Activated naive CD4-positive, alpha-beta T cell treated with anti-CD3 and anti-CD28 coated beads, Interleukin-2, amount 10 ng/mL, durations not matched to agents 7 days and 5 days (primary cell): Measurements from ENCODE around the gene MRAS.

Experiments
- CTCF ChIA-PET: fragments of 350-600 bp; sonication (Branson Sonifier 250); formaldehyde crosslinking; loops from one replicate; lab custom pipeline; 2021; ENCODE audit warnings: antibody characterized with exemption; lab: Charles Lee
- DNase-seq: peaks from one replicate; pipeline ENCODE4 v3.0.0-alpha.2; 2020
- H3K27ac Mint-ChIP-seq: one replicate; pipeline ENCODE4 v1.8.0; 2021; ENCODE audit warnings: mild to moderate bottlenecking, moderate library complexity, mixed read lengths
- H3K27me3 Mint-ChIP-seq: one replicate; pipeline ENCODE4 v1.8.0; 2021; ENCODE audit warnings: mild to moderate bottlenecking, mixed read lengths
- H3K36me3 Mint-ChIP-seq: one replicate; pipeline ENCODE4 v1.8.0; 2021; ENCODE audit warnings: mixed read lengths
- H3K4me1 Mint-ChIP-seq: one replicate; pipeline ENCODE4 v1.8.0; 2021; ENCODE audit warnings: mixed read lengths
- H3K4me3 Mint-ChIP-seq: one replicate; pipeline ENCODE4 v1.8.0; 2021; ENCODE audit warnings: mild to moderate bottlenecking, moderate library complexity, mixed read lengths
- H3K9me3 Mint-ChIP-seq: one replicate; pipeline ENCODE4 v1.8.0; 2021; ENCODE audit warnings: mixed read lengths

MRAS gene

GRCh38 chr3:138329127-138329983 lies 19.0 kb upstream of the MRAS start, which contains the start of gene NME9:
TSS of gene NME9 (minus strand) at chr3:138329851. CDS start at chr3:138329335, 516 bp downstream.
- CTCF ChIA-PET = interaction anchor here (0.7 to 2.6 kb wide), 12 partner anchors 8 to 260 kb away, joined by 3 to 19 read pairs (median 3); no protein-coding TSS in a partner anchor
- Mint-ChIP-seq H3K4me1 (peaks cover 28% of the 10 kb centered on the region), H3K36me3 (no peaks in the 10 kb centered on the region), H3K27me3 (peaks cover 11% of the 10 kb centered on the region), H3K4me3 (peak within 1 kb of the TSS; percentile 91), H3K27ac (peak within 1 kb of the TSS; percentile 82), H3K9me3 (no peaks in the 10 kb centered on the region)
- peak; percentile 89 for DNase-seq

- Mint-ChIP-seq H3K27me3 (peaks cover 11% of the 10 kb centered on the region), H3K36me3 (no peaks in the 10 kb centered on the region), H3K27ac (no peak overlapping the region), H3K4me3 (peak overlapping the region; percentile 91), H3K9me3 (no peaks in the 10 kb centered on the region), H3K4me1 (peaks cover 22% of the 10 kb centered on the region)
- DNase-seq = no peak
- CTCF ChIA-PET = interaction anchor here (0.9 to 1.9 kb wide), 4 partner anchors 28 to 157 kb away, joined by 3 to 7 read pairs (median 4); no protein-coding TSS in a partner anchor
These were observed 18.4 kb upstream of the MRAS start for GRCh38 chr3:138329984-138330293.

- CTCF ChIA-PET = interaction anchor here (1.1 to 1.9 kb wide), 7 partner anchors 13 to 593 kb away, joined by 3 to 7 read pairs (median 5); partner anchors contain the start of gene ARMC8
- DNase-seq = no peak
- Mint-ChIP-seq H3K27ac (no peak overlapping the region), H3K4me1 (peaks cover 20% of the 10 kb centered on the region), H3K9me3 (no peaks in the 10 kb centered on the region), H3K27me3 (peaks cover 11% of the 10 kb centered on the region), H3K4me3 (no peak overlapping the region), H3K36me3 (no peaks in the 10 kb centered on the region)
These were observed 17.1 kb upstream of the MRAS start for GRCh38 chr3:138331143-138331894.

- H3K27ac Mint-ChIP-seq = no peak overlapping the region
- no peak overlapping the region for H3K4me3 Mint-ChIP-seq
These were observed 15.8 kb upstream of the MRAS start for GRCh38 chr3:138332472-138333073.

GRCh38 chr3:138334608-138335007 lies 13.8 kb upstream of the MRAS start:
- CTCF ChIA-PET = interaction anchor here (0.6 to 1.1 kb wide), 2 partner anchors 144 to 153 kb away, joined by 3 to 4 read pairs; no protein-coding TSS in a partner anchor
- H3K9me3 Mint-ChIP-seq = no peaks in the 10 kb centered on the region
- H3K36me3 Mint-ChIP-seq = no peaks in the 10 kb centered on the region
- no peak overlapping the region for H3K4me3 Mint-ChIP-seq
- DNase-seq = no peak
- peaks cover 9% of the 10 kb centered on the region for H3K4me1 Mint-ChIP-seq
- H3K27ac Mint-ChIP-seq = no peak overlapping the region
- H3K27me3 Mint-ChIP-seq = peaks cover 17% of the 10 kb centered on the region

More at GRCh38 chr3:138332472-138333073, 15.8 kb upstream of the MRAS start:
- DNase-seq = no peak
- Mint-ChIP-seq H3K27me3 (peaks cover 12% of the 10 kb centered on the region), H3K4me1 (peaks cover 20% of the 10 kb centered on the region), H3K9me3 (no peaks in the 10 kb centered on the region), H3K36me3 (no peaks in the 10 kb centered on the region)
- CTCF ChIA-PET = interaction anchor here (1.0 to 1.7 kb wide), 3 partner anchors 40 to 153 kb away, joined by 3 to 4 read pairs (median 3); partner anchors contain the start of gene ARMC8

- no peak for DNase-seq
- Mint-ChIP-seq H3K27me3 (peaks cover 13% of the 10 kb centered on the region), H3K4me3 (no peak overlapping the region), H3K27ac (no peak overlapping the region), H3K36me3 (no peaks in the 10 kb centered on the region), H3K9me3 (no peaks in the 10 kb centered on the region), H3K4me1 (no peaks in the 10 kb centered on the region)
- CTCF ChIA-PET = interaction anchor here (0.7 to 2.2 kb wide), 3 partner anchors 9 to 587 kb away, joined by 3 to 7 read pairs (median 3); no protein-coding TSS in a partner anchor
These were observed 11.9 kb upstream of the MRAS start for GRCh38 chr3:138336454-138336999.

GRCh38 chr3:138338244-138338643 lies 10.1 kb upstream of the MRAS start:
- Mint-ChIP-seq H3K36me3 (no peaks in the 10 kb centered on the region), H3K27me3 (peaks cover 15% of the 10 kb centered on the region)
- CTCF ChIA-PET = interaction anchor here (1.2 kb wide), 1 partner anchor 9 kb away, joined by 3 read pairs; no protein-coding TSS in a partner anchor

GRCh38 chr3:138338811-138339210 lies 9.6 kb upstream of the MRAS start:
- H3K36me3 Mint-ChIP-seq = no peaks in the 10 kb centered on the region
- no peaks in the 10 kb centered on the region for H3K4me1 Mint-ChIP-seq
- DNase-seq = no peak
- no peaks in the 10 kb centered on the region for H3K9me3 Mint-ChIP-seq
- peaks cover 14% of the 10 kb centered on the region for H3K27me3 Mint-ChIP-seq
- CTCF ChIA-PET = interaction anchor here (1.2 kb wide), 1 partner anchor 10 kb away, joined by 3 read pairs; no protein-coding TSS in a partner anchor
- H3K27ac Mint-ChIP-seq = no peak overlapping the region
- H3K4me3 Mint-ChIP-seq = no peak overlapping the region

More at GRCh38 chr3:138338244-138338643, 10.1 kb upstream of the MRAS start:
- Mint-ChIP-seq H3K4me3 (no peak overlapping the region), H3K9me3 (no peaks in the 10 kb centered on the region), H3K4me1 (no peaks in the 10 kb centered on the region), H3K27ac (no peak overlapping the region)
- DNase-seq = no peak

GRCh38 chr3:138340511-138340910 lies 7.9 kb upstream of the MRAS start:
- Mint-ChIP-seq H3K36me3 (no peaks in the 10 kb centered on the region), H3K27ac (no peak overlapping the region), H3K9me3 (no peaks in the 10 kb centered on the region), H3K27me3 (peaks cover 23% of the 10 kb centered on the region), H3K4me1 (no peaks in the 10 kb centered on the region), H3K4me3 (no peak overlapping the region)
- CTCF ChIA-PET = no interaction called here
- DNase-seq = no peak

GRCh38 chr3:138344754-138345153 lies 3.6 kb upstream of the MRAS start:
- Mint-ChIP-seq H3K27ac (no peak overlapping the region), H3K9me3 (no peaks in the 10 kb centered on the region), H3K36me3 (no peaks in the 10 kb centered on the region), H3K4me1 (peaks cover 9% of the 10 kb centered on the region), H3K4me3 (no peak overlapping the region), H3K27me3 (peaks cover 55% of the 10 kb centered on the region)
- CTCF ChIA-PET = interaction anchor here (1.7 to 2.3 kb wide), 2 partner anchors 9 to 13 kb away, joined by 5 to 7 read pairs; no protein-coding TSS in a partner anchor
- DNase-seq = no peak

GRCh38 chr3:138348754-138349739 lies 668 bp downstream of the MRAS start:
- Mint-ChIP-seq H3K27ac (no peak overlapping the region), H3K9me3 (no peaks in the 10 kb centered on the region), H3K4me3 (peak overlapping the region; percentile 44), H3K27me3 (peaks cover 79% of the 10 kb centered on the region), H3K4me1 (peaks cover 9% of the 10 kb centered on the region), H3K36me3 (no peaks in the 10 kb centered on the region)
- CTCF ChIA-PET = interaction anchor here (1.1 to 1.4 kb wide), 3 partner anchors 10 to 69 kb away, joined by 3 read pairs; no protein-coding TSS in a partner anchor
- DNase-seq = no peak

- no peak overlapping the region for H3K27ac Mint-ChIP-seq
These were observed 1.7 kb downstream of the MRAS start for GRCh38 chr3:138349926-138350665.

More at GRCh38 chr3:138349926-138350665, 1.7 kb downstream of the MRAS start:
- DNase-seq = no peak
- Mint-ChIP-seq H3K9me3 (no peaks in the 10 kb centered on the region), H3K4me3 (no peak overlapping the region), H3K36me3 (no peaks in the 10 kb centered on the region), H3K27me3 (peaks cover 76% of the 10 kb centered on the region), H3K4me1 (peaks cover 9% of the 10 kb centered on the region)
- CTCF ChIA-PET = interaction anchor here (1.1 to 1.4 kb wide), 3 partner anchors 9 to 68 kb away, joined by 3 read pairs; no protein-coding TSS in a partner anchor
